Keratinocyte (primary cell): ENCODE measurements around the gene RBMS3. TPM values are rescaled to one million over a fixed set of nuclear protein-coding genes. Genes with fewer than 3 reads are reported as not detected.

Experiments used
- DNase-seq: peaks from one replicate; pipeline ENCODE4 v3.0.0-alpha.2; 2011; ENCODE audit warnings: low read depth, missing footprints, low spot score
- FAIRE-seq: peaks from 2 replicates; lab custom pipeline; 2011; peaks lifted over from hg19 to GRCh38; lab: Jason Lieb, UNC
- H2AFZ ChIP-seq: 2 replicates; pipeline ENCODE4 v1.6.0; 2012; ENCODE audit warnings: low read length, control low read depth, inconsistent platforms; ENCODE audit not compliant: control insufficient read depth
- H3K27ac ChIP-seq: 2 replicates; pipeline ENCODE4 v1.5.1; 2011; ENCODE audit warnings: low read length; ENCODE audit not compliant: control insufficient read depth, insufficient read depth
- H3K27me3 ChIP-seq: 3 replicates; pipeline ENCODE4 v1.6.0; 2011; ENCODE audit warnings: low read length; ENCODE audit not compliant: control insufficient read depth, insufficient read depth; ENCODE audit errors: extremely low read depth
- H3K36me3 ChIP-seq, 2 experiments: 2 replicates in 1 of 2; 3 replicates in 1 of 2; pipeline ENCODE4 v1.5.1; 2011; ENCODE audit warnings: low read length in 2 of 2, mild to moderate bottlenecking in 1 of 2; ENCODE audit not compliant: control insufficient read depth in 2 of 2, insufficient read depth in 2 of 2; ENCODE audit errors: extremely low read depth in 1 of 2
- H3K4me1 ChIP-seq: 3 replicates; pipeline ENCODE4 v1.5.1; 2011; ENCODE audit warnings: low read length; ENCODE audit not compliant: control insufficient read depth, insufficient read depth; ENCODE audit errors: extremely low read depth
- H3K4me2 ChIP-seq: 3 replicates; pipeline ENCODE4 v1.6.0; 2011; ENCODE audit warnings: low read depth, low read length; ENCODE audit not compliant: control insufficient read depth, insufficient read depth; ENCODE audit errors: extremely low read depth
- H3K4me3 ChIP-seq, 3 experiments: fragments of 200-600 bp in 1 of 3; sonication (generic) in 1 of 3; 2 replicates in 2 of 3; 3 replicates in 1 of 3; pipeline ENCODE4 v1.5.1; 2011 to 2016; ENCODE audit warnings: low read length in 3 of 3, mild to moderate bottlenecking in 3 of 3, control low read depth in 2 of 3, inconsistent platforms in 1 of 3, low read depth in 1 of 3, mixed read lengths in 1 of 3, mixed run types in 1 of 3, moderate library complexity in 1 of 3; ENCODE audit not compliant: control insufficient read depth in 2 of 3, insufficient read depth in 2 of 3; ENCODE audit errors: extremely low read depth in 1 of 3
- H3K79me2 ChIP-seq: 2 replicates; pipeline ENCODE4 v1.6.0; 2012; ENCODE audit warnings: low read length; ENCODE audit not compliant: control insufficient read depth, insufficient read depth
- H3K9ac ChIP-seq: 3 replicates; pipeline ENCODE4 v1.6.0; 2011; ENCODE audit warnings: low read length; ENCODE audit not compliant: control insufficient read depth, insufficient read depth; ENCODE audit errors: extremely low read depth
- H3K9me1 ChIP-seq: 3 replicates; pipeline ENCODE4 v1.6.0; 2011; ENCODE audit warnings: low read length; ENCODE audit not compliant: control insufficient read depth, insufficient read depth; ENCODE audit errors: extremely low read depth
- H3K9me3 ChIP-seq: 2 replicates; pipeline ENCODE4 v1.5.1; 2012; ENCODE audit warnings: low read depth, low read length; ENCODE audit not compliant: control insufficient read depth
- H4K20me1 ChIP-seq: 3 replicates; pipeline ENCODE4 v1.6.0; 2011; ENCODE audit warnings: low read length; ENCODE audit not compliant: control insufficient read depth, insufficient read depth; ENCODE audit errors: extremely low read depth
- EZH2 ChIP-seq: IDR thresholded peaks from one replicate; pipeline ENCODE4 v1.6.1; 2012; ENCODE audit warnings: inconsistent platforms, mild to moderate bottlenecking, low read length, moderate library complexity
- dilution Hi-C: fragments of 300-500 bp; cut with MboI; formaldehyde crosslinking; loops from one replicate; pipeline ENCODE4 v1.7.0; 2020; ENCODE audit warnings: low sequenced_read_pairs; ENCODE audit not compliant: extremely low pct_ligation_motif_present
- polyA plus RNA-seq, 5 experiments: library from polyadenylated mRNA; depleted of rRNA in 3 of 5; stranded (reverse) in 3 of 5; stranded (forward) in 1 of 5; unstranded in 1 of 5; fragments of >200 nt; gene quantifications; 1 replicate in 1 of 5; 2 replicates in 3 of 5; 3 replicates in 1 of 5; pipeline versions ENCODE4 v1.2.1 to v1.2.3, GENCODE V29; 2011 to 2012; ENCODE audit warnings: missing spikeins in 2 of 5, low read depth in 1 of 5, low replicate concordance in 1 of 5
- TF ChIP-seq, protein P1 (sequence below), 3 experiments: IDR thresholded peaks in 1 of 3; conservative IDR thresholded peaks in 1 of 3; optimal IDR thresholded peaks in 1 of 3; 2 replicates in 2 of 3; 3 replicates in 1 of 3; pipeline versions ENCODE3 to v1.5.1; 2011; ENCODE audit warnings: low read length in 3 of 3, mild to moderate bottlenecking in 3 of 3, moderate library complexity in 2 of 3, control low read depth in 1 of 3, inconsistent platforms in 1 of 3; ENCODE audit not compliant: insufficient read depth in 2 of 3; ENCODE audit errors: extremely low read depth in 1 of 3

Gene RBMS3
- polyA plus RNA-seq, 1 donor (not counting 4 experiments of a cell fraction or from before 2014, with no cell fraction given) = 2.3 TPM

DNA sequence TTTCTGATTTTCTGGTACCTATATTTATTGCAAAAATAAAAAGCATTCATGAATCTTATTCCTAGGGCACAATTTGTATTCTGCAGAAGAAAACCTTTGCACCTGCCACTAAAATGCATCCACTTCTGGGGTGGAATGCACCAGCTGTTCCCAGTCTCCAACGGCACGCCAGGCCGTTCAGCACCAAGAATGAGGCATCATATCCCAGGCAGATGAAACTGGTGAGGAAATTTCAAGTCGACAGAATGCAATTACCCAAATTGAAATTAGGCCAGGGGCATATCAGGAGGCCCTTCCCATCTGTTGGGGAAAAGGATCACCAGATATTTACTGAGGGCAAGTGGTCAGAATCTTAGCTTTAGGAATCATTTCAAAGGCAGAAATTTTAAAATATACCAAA, 13.6 kb upstream of the RBMS3 start:
- no peak for FAIRE-seq
- no peaks in the 10 kb centered on the region for H3K79me2 ChIP-seq
- H3K9me1 ChIP-seq = no peaks in the 10 kb centered on the region
- H3K9ac ChIP-seq = no peak overlapping the region
- no peaks in the 10 kb centered on the region for H3K36me3 ChIP-seq
- H3K27me3 ChIP-seq = no peaks in the 10 kb centered on the region
- no peaks in the 10 kb centered on the region for H4K20me1 ChIP-seq
- H3K27ac ChIP-seq = no peak overlapping the region
- dilution Hi-C loops = no loop called here
- DNase-seq = no peak
- TF ChIP-seq, protein P1, sequence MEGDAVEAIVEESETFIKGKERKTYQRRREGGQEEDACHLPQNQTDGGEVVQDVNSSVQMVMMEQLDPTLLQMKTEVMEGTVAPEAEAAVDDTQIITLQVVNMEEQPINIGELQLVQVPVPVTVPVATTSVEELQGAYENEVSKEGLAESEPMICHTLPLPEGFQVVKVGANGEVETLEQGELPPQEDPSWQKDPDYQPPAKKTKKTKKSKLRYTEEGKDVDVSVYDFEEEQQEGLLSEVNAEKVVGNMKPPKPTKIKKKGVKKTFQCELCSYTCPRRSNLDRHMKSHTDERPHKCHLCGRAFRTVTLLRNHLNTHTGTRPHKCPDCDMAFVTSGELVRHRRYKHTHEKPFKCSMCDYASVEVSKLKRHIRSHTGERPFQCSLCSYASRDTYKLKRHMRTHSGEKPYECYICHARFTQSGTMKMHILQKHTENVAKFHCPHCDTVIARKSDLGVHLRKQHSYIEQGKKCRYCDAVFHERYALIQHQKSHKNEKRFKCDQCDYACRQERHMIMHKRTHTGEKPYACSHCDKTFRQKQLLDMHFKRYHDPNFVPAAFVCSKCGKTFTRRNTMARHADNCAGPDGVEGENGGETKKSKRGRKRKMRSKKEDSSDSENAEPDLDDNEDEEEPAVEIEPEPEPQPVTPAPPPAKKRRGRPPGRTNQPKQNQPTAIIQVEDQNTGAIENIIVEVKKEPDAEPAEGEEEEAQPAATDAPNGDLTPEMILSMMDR (optimal IDR thresholded peaks at IDR 0.05 in 1 of 3, IDR thresholded peaks at IDR 0.05 in 1 of 3, conservative IDR thresholded peaks at IDR 0.05 in 1 of 3; ENCODE audit: extremely low read depth in 1 of 3, insufficient read depth in 2 of 3, low read length in 3 of 3) = no peak
- no peak for TF ChIP-seq EZH2
- no peaks in the 10 kb centered on the region for H3K9me3 ChIP-seq
- H3K4me2 ChIP-seq = no peak overlapping the region
- no peaks in the 10 kb centered on the region for H3K4me1 ChIP-seq
- H3K4me3 ChIP-seq = no peak overlapping the region
- H2AFZ ChIP-seq = no peak overlapping the region

DNA sequence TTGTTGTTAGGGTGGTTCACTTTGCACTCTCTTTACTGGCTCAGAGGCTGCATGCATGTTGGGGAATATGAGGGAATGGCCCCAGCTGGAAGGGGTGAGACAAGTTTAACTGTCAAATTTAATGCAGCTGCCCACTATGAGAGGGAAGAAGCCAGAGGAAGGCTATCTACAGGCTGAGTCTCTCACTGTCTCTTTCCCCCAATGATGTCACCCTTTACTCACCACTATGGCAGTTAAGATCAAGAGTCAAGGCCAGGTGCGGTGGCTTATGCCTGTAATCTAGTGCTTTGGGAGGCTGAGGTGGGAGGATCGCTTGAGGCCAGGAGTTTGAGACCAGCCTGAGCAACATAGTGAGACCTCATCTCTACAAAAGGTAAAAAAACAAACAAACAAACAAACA, 12.2 kb upstream of the RBMS3 start:
- no peak overlapping the region for H3K27ac ChIP-seq
- H3K4me2 ChIP-seq = no peak overlapping the region
- no peaks in the 10 kb centered on the region for H3K9me3 ChIP-seq
- H3K4me1 ChIP-seq = no peaks in the 10 kb centered on the region
- TF ChIP-seq, protein P1 (optimal IDR thresholded peaks at IDR 0.05 in 1 of 3, IDR thresholded peaks at IDR 0.05 in 1 of 3, conservative IDR thresholded peaks at IDR 0.05 in 1 of 3; ENCODE audit: extremely low read depth in 1 of 3, insufficient read depth in 2 of 3, low read length in 3 of 3) = no peak
- TF ChIP-seq EZH2 = no peak
- H3K36me3 ChIP-seq = no peaks in the 10 kb centered on the region
- no peaks in the 10 kb centered on the region for H4K20me1 ChIP-seq
- no peaks in the 10 kb centered on the region for H3K9me1 ChIP-seq
- no peak for FAIRE-seq
- dilution Hi-C loops = no loop called here
- DNase-seq = no peak
- H2AFZ ChIP-seq = no peak overlapping the region
- H3K27me3 ChIP-seq = no peaks in the 10 kb centered on the region
- no peak overlapping the region for H3K9ac ChIP-seq
- H3K79me2 ChIP-seq = no peaks in the 10 kb centered on the region
- H3K4me3 ChIP-seq = no peak overlapping the region
